PC-9 (cell line): Measurements from ENCODE around the gene GPX4. TPM values are rescaled to one million over a fixed set of nuclear protein-coding genes. Genes with fewer than 3 reads are reported as not detected.

Experiments used
- BruUV-seq: library from RNA; stranded (reverse); fragments of 400-500 nt; replicated peaks from 2 replicates; lab custom pipeline; 2021; lab: Mats Ljungman, UMichigan
- CTCF ChIA-PET: fragments of 300-600 bp; sonication (Branson Sonifier 250); formaldehyde crosslinking; loops from one replicate; lab custom pipeline; 2022; ENCODE audit warnings: antibody characterized with exemption; lab: Charles Lee
- POLR2A ChIA-PET: fragments of 300-600 bp; sonication (Branson Sonifier 250); formaldehyde crosslinking; loops from one replicate; lab custom pipeline; 2022; ENCODE audit warnings: antibody characterized with exemption; ENCODE audit not compliant: unreplicated experiment; lab: Charles Lee
- DNase-seq, 2 experiments: peaks; one replicate each; pipeline versions ENCODE4 v3.0.0 to v3.0.0-alpha.2; 2015 to 2022; ENCODE audit warnings: mixed read lengths in 1 of 2
- H2AFZ ChIP-seq: fragments of 200-600 bp; sonication (generic); 2 replicates; pipeline ENCODE4 v1.8.1; 2017; ENCODE audit warnings: antibody characterized with exemption
- H3F3A ChIP-seq: fragments of 200-600 bp; sonication (generic); 2 replicates; pipeline ENCODE4 v1.8.1; 2017; ENCODE audit warnings: antibody characterized with exemption, mild to moderate bottlenecking, low read depth; ENCODE audit not compliant: insufficient read depth
- H3K27ac ChIP-seq: fragments of 200-600 bp; sonication (generic); 2 replicates; pipeline ENCODE4 v1.6.1; 2016; ENCODE audit warnings: mixed run types
- H3K27me3 ChIP-seq: fragments of 200-600 bp; sonication (generic); 2 replicates; pipeline ENCODE4 v1.6.1; 2016; ENCODE audit warnings: low read depth, mixed run types; ENCODE audit not compliant: insufficient read depth
- H3K36me3 ChIP-seq: fragments of 200-600 bp; sonication (generic); 2 replicates; pipeline ENCODE4 v1.6.1; 2016; ENCODE audit warnings: low read depth, mixed run types
- H3K4me1 ChIP-seq: fragments of 200-600 bp; sonication (generic); replicated peaks from 2 replicates; pipeline ENCODE4 v1.6.1; 2016; ENCODE audit warnings: mixed run types; ENCODE audit not compliant: insufficient read depth
- H3K4me2 ChIP-seq: fragments of 200-600 bp; sonication (generic); 2 replicates; pipeline ENCODE4 v1.6.1; 2017; ENCODE audit warnings: mixed run types
- H3K4me3 ChIP-seq: fragments of 200-600 bp; sonication (generic); 2 replicates; pipeline ENCODE4 v1.6.1; 2016; ENCODE audit warnings: mixed run types
- H3K79me2 ChIP-seq: fragments of 200-600 bp; sonication (generic); 2 replicates; pipeline ENCODE4 v1.6.1; 2017; ENCODE audit warnings: low read depth, mixed run types
- H3K9me2 ChIP-seq: fragments of 200-600 bp; sonication (generic); 2 replicates; pipeline ENCODE4 v1.8.1; 2017; ENCODE audit warnings: mild to moderate bottlenecking; ENCODE audit not compliant: insufficient read depth
- H3K9me3 ChIP-seq: fragments of 200-600 bp; sonication (generic); 2 replicates; pipeline ENCODE4 v1.8.1; 2016; ENCODE audit warnings: low read depth; ENCODE audit not compliant: insufficient read depth
- H4K20me1 ChIP-seq: fragments of 200-600 bp; sonication (generic); 2 replicates; pipeline ENCODE4 v1.8.1; 2017; ENCODE audit not compliant: insufficient read depth
- CTCF ChIP-seq: fragments of 200-600 bp; sonication (generic); conservative IDR thresholded peaks from 2 replicates; pipeline ENCODE4 v1.6.1; 2017; ENCODE audit warnings: mixed run types, antibody characterized with exemption, mild to moderate bottlenecking, moderate library complexity
- EZH2 ChIP-seq: fragments of 200-600 bp; sonication (generic); IDR thresholded peaks from 2 replicates; pipeline ENCODE4 v1.8.0; 2017; ENCODE audit warnings: antibody characterized with exemption, low read depth
- intact Hi-C: fragments of 100-400 bp; cut with micrococcal nuclease; formaldehyde crosslinking; loops from one replicate; pipeline ENCODE4 v1.10.0; 2022; ENCODE audit not compliant: unreplicated experiment
- total RNA-seq: library from RNA; stranded (reverse); gene quantifications from 2 replicates; pipeline ENCODE4 v1.2.3, GENCODE V29; 2021

GPX4 gene
- total RNA-seq, 1 experiment from 2014 or later = 465 TPM

DNA sequence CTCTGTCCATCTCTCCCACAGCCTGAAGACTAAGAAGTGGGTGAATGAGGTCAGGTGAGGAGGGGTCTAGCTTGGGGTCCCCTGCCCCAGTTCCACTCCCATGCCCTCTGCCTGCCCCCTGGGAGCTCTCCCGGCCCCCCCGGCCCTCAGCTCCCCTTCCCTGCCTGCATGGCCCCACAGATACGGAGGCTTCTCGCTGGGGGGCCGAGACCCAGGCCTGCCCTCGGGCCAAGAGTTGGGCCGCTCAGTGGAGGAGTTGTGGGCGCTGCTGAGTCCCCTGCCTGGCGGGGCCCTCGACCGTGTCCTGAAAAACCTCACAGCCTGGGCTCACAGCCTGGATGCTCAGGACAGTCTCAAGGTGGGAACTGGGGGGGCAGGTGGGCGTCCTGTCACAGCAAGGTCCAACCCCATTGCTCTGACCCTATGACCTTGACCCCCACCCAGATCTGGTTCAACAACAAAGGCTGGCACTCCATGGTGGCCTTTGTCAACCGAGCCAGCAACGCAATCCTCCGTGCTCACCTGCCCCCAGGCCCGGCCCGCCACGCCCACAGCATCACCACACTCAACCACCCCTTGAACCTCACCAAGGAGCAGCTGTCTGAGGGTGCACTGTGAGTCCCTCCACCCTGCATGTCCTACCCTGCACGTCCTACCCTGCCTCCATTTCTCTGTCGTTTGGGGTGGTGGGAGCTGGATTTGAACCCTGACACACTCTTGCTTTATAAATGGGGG is 47.7 kb upstream of the GPX4 start:
- Histone ChIP-seq H4K20me1 (no peaks in the 10 kb centered on the region), H3K4me1 (no peaks in the 10 kb centered on the region), H3K9me2 (no peaks in the 10 kb centered on the region), H3K4me2 (no peak overlapping the region), H3K4me3 (no peak overlapping the region), H3K27me3 (no peaks in the 10 kb centered on the region), H3K79me2 (no peaks in the 10 kb centered on the region), H2AFZ (no peak overlapping the region), H3K9me3 (no peaks in the 10 kb centered on the region), H3K27ac (no peak overlapping the region), H3F3A (peaks cover 11% of the 10 kb centered on the region; the same call in 1 of the 2 replicates), H3K36me3 (no peaks in the 10 kb centered on the region)
- ChIA-PET POLR2A (no interaction called here), CTCF (no interaction called here)
- intact Hi-C loops = no loop called here
- no peak for DNase-seq
- no peak for TF ChIP-seq CTCF
- no peak for TF ChIP-seq EZH2
- BruUV-seq = no TSS peak

GRCh38 chr19:1057176-1057855 is 46.5 kb upstream of the GPX4 start:
- CTCF ChIA-PET = interaction anchor here (0.5 kb wide), 1 partner anchor 48 kb away, joined by 3 read pairs; no protein-coding TSS in a partner anchor
- POLR2A ChIA-PET = interaction anchor here (0.7 kb wide), 1 partner anchor 20 kb away, joined by 14 read pairs; no protein-coding TSS in a partner anchor
- no peaks in the 10 kb centered on the region for H3K9me3 ChIP-seq

GRCh38 chr19:1058112-1058511 is 45.7 kb upstream of the GPX4 start:
- no peaks in the 10 kb centered on the region for H3K9me2 ChIP-seq
- no peaks in the 10 kb centered on the region for H3K9me3 ChIP-seq
- no peak overlapping the region for H2AFZ ChIP-seq
- DNase-seq = no peak
- intact Hi-C loops = no loop called here
- no peaks in the 10 kb centered on the region for H3K36me3 ChIP-seq
- H3K4me1 ChIP-seq = no peaks in the 10 kb centered on the region
- peaks cover 5% of the 10 kb centered on the region; the same call in 1 of the 2 replicates for H3F3A ChIP-seq
- BruUV-seq = no TSS peak
- ChIA-PET CTCF (no interaction called here), POLR2A (no interaction called here)
- no peak overlapping the region for H3K4me3 ChIP-seq
- H4K20me1 ChIP-seq = no peaks in the 10 kb centered on the region
- H3K27me3 ChIP-seq = no peaks in the 10 kb centered on the region
- H3K27ac ChIP-seq = no peak overlapping the region
- H3K79me2 ChIP-seq = no peaks in the 10 kb centered on the region
- TF ChIP-seq EZH2 (no peak), CTCF (no peak)
- no peak overlapping the region for H3K4me2 ChIP-seq

More at GRCh38 chr19:1057176-1057855, 46.5 kb upstream of the GPX4 start:
- Histone ChIP-seq H3K36me3 (no peaks in the 10 kb centered on the region), H4K20me1 (no peaks in the 10 kb centered on the region), H3K79me2 (no peaks in the 10 kb centered on the region), H2AFZ (no peak overlapping the region), H3F3A (peaks cover 5% of the 10 kb centered on the region; the same call in 1 of the 2 replicates), H3K4me1 (no peaks in the 10 kb centered on the region), H3K4me2 (no peak overlapping the region), H3K27ac (no peak overlapping the region), H3K4me3 (no peak overlapping the region), H3K27me3 (no peaks in the 10 kb centered on the region), H3K9me2 (no peaks in the 10 kb centered on the region)
- peak in 1 of 2 experiments; percentile 43 for DNase-seq
- TF ChIP-seq CTCF (peak; percentile 61), EZH2 (no peak)
- intact Hi-C loops = no loop called here
- no TSS peak for BruUV-seq
